OCI-LY3 (cell line): ENCODE data around the gene SNX21.

Experiments
- EZH2phosphoT487 ChIP-seq: fragments of 200-600 bp; shearing (Covaris generic); IDR thresholded peaks from 2 replicates; pipeline ENCODE4 v1.6.1; 2018; ENCODE audit warnings: antibody characterized with exemption, mixed run types, low read depth
- TF ChIP-seq, protein P1 (sequence below): fragments of 200-600, 300-600 bp; sonication (generic); IDR thresholded peaks from 2 replicates; pipeline ENCODE4 v1.5.1; 2014; ENCODE audit warnings: antibody characterized with exemption, low read length, low read depth

DNA sequence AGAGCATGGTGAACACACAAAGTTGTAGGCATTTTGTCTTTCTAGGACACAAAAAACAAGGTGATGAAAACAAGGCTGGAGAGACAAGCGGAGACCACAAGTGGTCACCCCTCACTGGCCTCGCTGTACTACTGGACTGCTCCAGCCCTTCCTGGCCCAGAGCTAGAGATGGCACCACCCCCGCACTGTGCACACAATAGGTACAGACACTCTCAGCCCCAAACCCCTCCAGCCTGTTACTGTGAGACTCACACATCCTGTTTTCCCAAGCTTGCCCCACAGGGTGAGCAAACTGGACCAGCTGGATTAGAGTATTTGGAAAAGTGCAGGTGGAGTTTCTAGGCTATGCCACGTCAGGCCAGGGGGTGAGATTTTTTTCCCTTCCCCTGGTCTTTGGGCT, 39.0 kb downstream of the SNX21 start:
- TF ChIP-seq, protein P1, sequence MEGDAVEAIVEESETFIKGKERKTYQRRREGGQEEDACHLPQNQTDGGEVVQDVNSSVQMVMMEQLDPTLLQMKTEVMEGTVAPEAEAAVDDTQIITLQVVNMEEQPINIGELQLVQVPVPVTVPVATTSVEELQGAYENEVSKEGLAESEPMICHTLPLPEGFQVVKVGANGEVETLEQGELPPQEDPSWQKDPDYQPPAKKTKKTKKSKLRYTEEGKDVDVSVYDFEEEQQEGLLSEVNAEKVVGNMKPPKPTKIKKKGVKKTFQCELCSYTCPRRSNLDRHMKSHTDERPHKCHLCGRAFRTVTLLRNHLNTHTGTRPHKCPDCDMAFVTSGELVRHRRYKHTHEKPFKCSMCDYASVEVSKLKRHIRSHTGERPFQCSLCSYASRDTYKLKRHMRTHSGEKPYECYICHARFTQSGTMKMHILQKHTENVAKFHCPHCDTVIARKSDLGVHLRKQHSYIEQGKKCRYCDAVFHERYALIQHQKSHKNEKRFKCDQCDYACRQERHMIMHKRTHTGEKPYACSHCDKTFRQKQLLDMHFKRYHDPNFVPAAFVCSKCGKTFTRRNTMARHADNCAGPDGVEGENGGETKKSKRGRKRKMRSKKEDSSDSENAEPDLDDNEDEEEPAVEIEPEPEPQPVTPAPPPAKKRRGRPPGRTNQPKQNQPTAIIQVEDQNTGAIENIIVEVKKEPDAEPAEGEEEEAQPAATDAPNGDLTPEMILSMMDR = no peak
- TF ChIP-seq EZH2phosphoT487 = no peak
